ENCODE measurements around the gene QTRT2.

DNA sequence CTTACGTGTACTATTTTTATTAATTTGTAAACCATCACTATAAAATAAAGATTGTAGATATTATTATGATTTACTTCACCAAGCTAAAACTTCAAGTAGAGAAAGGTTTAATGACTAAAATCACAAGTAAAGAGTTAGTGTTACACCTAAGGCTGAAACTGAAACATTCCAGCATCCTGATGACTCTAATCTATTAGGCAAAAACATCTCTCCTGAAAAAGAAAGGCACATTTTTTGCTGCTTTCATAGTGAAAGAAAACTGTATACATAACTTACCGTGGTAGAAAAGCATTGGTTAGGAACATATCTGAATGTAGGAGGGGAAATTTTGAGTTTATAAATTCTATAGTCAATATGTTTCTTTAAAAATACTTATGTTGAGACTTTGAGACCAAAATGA, 35.6 kb upstream of the QTRT2 start:
- TF ChIP-seq, protein P1, sequence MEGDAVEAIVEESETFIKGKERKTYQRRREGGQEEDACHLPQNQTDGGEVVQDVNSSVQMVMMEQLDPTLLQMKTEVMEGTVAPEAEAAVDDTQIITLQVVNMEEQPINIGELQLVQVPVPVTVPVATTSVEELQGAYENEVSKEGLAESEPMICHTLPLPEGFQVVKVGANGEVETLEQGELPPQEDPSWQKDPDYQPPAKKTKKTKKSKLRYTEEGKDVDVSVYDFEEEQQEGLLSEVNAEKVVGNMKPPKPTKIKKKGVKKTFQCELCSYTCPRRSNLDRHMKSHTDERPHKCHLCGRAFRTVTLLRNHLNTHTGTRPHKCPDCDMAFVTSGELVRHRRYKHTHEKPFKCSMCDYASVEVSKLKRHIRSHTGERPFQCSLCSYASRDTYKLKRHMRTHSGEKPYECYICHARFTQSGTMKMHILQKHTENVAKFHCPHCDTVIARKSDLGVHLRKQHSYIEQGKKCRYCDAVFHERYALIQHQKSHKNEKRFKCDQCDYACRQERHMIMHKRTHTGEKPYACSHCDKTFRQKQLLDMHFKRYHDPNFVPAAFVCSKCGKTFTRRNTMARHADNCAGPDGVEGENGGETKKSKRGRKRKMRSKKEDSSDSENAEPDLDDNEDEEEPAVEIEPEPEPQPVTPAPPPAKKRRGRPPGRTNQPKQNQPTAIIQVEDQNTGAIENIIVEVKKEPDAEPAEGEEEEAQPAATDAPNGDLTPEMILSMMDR (IDR thresholded peaks at IDR 0.05) = no peak
- TF ChIP-seq POLR2A (IDR thresholded peaks at IDR 0.05) (no peak), EP300 (IDR thresholded peaks at IDR 0.05) (no peak)
